GM19397 (cell line): ENCODE measurements around the gene NPHP4.

Experiments
- ATAC-seq: cut with Tn5 transposase; IDR thresholded peaks from one replicate; pipeline ENCODE4 v1.9.1; 2021; ENCODE audit warnings: mild to moderate bottlenecking, moderate library complexity; ENCODE audit not compliant: unreplicated experiment

Gene NPHP4

DNA sequence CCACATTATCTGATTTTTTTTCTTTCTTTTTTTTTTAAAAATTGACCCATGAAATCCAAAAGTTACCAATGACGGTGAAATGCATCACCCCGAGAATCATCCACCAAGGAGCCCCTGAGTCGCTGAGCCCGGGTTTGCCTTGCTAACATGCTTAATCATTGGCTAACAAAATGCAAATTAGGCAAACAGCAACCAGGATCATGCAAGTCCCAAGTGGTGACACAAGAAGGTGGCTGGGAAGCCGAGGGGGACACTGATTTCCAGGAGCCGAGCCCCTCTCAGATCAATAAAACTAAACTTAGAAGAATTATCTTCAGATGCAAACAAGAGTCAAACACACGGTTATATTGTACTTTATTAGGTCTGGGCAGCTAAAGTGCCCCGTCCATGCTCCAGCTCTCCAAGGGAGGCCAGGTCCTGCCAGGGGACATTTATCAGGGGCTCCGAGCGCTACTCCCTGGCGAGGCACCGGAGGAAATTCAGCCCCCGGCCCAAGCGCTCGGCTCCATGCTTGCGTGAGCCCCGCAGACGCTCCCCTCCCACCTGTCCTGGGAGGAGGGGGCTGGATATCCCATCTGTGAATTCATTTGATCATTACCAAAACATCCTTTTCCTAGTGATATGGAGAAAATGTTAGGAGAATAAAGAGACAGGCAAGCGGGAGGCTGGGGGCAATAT lies 154.1 kb downstream of the NPHP4 start:
- ATAC-seq, result no peak

- no peak for ATAC-seq
Measured at GRCh38 chr1:5836776-5837440, 155.3 kb downstream of the NPHP4 start.

DNA sequence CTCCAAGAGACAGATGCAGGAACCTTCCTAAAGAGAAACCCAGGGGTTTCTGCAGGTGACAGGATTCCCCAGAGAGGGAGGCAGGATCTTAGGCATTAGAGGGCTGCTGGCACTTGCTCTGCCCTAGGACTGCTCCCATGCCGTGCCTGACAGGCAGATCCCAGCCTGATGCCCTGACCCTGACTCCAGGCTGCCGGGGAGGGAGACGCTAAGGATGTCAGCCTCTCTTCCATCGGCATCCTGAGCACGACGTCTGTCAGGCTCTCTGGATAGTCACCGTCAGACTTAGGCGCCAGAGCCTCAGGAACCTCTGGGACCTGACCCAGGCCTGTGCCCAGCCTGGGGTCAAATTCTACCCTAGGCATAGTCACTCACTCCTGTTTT lies 157.1 kb downstream of the NPHP4 start:
- ATAC-seq, result no peak

DNA sequence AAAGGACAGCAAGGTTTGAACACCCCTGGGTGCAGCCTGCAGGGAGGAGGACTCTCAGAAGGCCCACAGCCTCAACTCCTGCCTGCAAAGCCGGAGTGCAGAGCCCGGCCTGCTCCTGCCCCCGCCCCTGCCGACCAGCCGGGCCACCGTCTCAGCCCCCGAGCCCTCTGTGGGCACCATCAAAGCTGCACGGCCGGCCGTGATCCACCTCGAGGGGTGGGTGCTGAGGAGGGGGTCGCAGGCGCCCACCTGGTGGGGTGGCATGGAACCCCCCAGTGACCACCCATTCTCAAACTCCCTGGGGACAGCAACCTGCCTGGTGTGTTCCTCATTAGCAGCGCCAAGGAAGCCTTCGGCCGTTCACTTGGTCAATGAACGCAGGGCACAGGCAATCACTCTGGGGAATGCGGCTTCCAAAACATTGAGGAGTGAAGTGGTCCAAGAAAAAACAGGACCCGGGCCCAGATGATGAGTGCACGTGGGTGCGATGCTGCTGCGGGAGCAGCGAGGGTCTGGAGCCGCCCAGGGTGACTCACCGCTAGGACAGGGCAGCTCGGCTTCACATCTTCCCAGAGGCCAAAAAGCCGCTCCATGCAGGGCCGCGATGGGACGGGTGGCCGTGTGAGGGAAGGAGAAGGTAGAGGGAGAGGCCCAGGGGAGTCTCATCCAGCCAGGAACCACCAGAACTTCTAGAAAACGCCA lies 157.6 kb downstream of the NPHP4 start:
- no peak for ATAC-seq

GRCh38 chr1:5833911-5834310 lies 158.3 kb downstream of the NPHP4 start:
- no peak for ATAC-seq

- ATAC-seq, result no peak
Measured at GRCh38 chr1:5832916-5833895, 159.0 kb downstream of the NPHP4 start.

GRCh38 chr1:5831600-5832335 lies 160.5 kb downstream of the NPHP4 start:
- no peak for ATAC-seq

GRCh38 chr1:5830771-5831599 lies 161.2 kb downstream of the NPHP4 start:
- ATAC-seq, result no peak

GRCh38 chr1:5829414-5829813 lies 162.8 kb downstream of the NPHP4 start:
- no peak for ATAC-seq

- no peak for ATAC-seq
Measured at GRCh38 chr1:5828308-5828935, 163.8 kb downstream of the NPHP4 start.

DNA sequence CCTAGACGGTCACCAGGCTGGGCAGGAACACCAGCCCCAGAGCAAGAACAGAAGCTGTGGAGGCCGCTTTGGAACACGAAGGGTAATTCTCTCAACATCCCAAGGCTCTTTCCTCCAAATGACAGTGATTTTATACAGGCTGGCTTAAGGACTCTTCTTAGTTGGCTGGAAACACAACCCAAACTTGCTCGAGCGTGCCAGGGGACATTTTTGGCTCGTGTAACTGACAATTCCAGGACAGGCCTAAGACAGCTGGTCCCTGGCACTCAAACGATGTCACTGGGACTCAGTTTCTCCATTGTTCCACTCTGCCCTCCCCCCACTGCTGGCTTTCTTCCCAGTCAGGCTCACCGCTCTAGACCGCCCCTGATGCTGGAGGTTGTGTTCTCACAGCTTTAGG lies 164.7 kb downstream of the NPHP4 start:
- ATAC-seq, result no peak

DNA sequence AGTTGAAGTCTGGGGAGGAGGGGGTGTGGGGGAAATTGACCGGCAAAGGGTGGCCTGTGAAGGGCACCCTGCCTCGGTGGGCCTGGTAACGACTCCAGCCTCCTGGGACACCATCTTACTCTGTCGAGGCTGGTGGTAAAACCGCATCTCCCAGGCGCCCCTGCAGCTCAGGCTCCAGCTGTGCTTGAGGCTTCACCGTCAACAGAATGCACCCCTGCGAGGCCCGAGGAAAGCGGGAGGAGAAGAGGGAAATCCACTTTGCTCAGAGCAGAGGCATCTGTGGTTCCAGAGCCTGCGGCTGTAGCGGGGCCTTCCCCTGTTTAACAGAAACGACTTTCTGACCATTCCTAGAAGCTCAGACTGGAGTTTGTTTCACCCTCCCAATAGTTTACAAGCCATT lies 165.6 kb downstream of the NPHP4 start:
- ATAC-seq, result no peak

- ATAC-seq, result no peak
Measured at GRCh38 chr1:5822726-5823125, 169.5 kb downstream of the NPHP4 start.

DNA sequence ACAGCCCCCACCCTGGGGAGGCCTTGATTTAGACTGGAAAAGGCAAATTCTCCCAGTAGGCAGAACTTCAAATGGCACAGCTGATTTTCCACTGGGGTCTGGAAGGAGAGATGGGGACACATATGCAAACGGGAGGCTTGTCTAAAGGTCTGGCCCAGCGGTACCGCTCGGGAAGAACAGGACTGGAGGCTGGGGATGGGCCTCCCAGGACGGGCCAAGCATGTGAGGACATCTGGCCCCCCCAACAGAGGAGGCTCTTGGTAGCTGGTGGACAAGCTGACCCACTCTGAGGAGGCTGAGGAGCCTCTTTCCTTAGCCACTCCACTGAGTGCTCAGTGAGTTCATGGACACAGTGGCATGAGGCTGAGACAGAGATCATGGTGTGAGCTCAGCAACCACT lies 170.0 kb downstream of the NPHP4 start:
- ATAC-seq, result no peak

GRCh38 chr1:5821540-5822176 lies 170.6 kb downstream of the NPHP4 start:
- no peak for ATAC-seq

DNA sequence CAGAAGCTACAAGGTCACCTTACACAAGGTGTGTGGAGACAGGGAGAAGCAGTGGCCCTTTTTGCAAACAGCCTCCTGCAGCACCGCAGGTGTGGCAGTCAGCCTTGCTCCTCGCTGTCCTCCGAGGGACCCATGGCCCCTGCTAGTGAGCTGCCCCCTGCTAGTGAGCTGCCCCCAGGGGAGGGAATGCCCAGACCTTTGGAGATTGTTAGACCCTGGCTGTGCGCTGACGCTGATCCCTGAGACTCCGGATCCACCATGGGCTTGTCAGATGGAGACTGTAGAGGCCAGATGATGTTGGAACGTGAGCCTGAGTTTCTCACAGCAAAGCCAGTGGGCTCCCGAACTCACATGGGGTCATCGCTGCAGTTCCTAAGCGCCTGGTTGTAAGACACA lies 172.2 kb downstream of the NPHP4 start:
- no peak for ATAC-seq

DNA sequence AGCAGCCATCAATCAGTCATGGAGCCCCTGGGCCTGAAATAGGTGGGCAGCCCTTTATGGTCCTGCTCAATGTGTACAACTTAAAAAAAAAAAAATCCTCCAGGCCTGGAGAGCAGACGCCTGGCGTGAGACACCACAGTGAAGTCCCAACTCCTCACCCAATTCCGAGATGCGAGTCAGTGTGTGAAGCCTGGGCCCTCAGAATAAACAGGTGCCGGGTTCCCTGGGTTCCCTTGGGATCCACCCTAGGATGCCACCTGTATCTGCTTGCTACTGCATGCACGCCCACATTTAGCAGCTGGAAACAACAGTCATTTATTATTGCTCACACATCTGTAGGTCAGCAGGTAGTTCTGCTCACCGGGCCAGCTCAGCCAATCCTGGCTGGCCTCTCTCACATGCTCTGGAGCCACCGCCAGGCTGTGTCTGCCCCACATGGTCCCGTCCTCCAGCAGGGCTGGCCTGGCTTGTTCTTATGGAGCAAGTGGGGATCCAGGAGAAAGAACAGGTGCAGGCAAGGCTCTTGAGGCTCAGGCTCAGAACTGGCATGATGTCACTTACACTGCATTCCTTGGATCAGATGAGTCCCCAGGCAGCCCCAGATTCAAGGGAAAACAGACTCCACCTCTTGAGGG lies 172.7 kb downstream of the NPHP4 start:
- ATAC-seq, result no peak

- ATAC-seq, result no peak
Measured at GRCh38 chr1:5818755-5819154, 173.5 kb downstream of the NPHP4 start.
